Inflammatory macrophage treated with lipopolysaccharide for 4 hours (primary cell): ENCODE results near the gene FHOD1.

Source experiments
- DNase-seq: peaks from one replicate; pipeline ENCODE4 v3.0.0-alpha.2; 2020

The FHOD1 gene

GRCh38 chr16:67248401-67249177 lies 1.3 kb upstream of the FHOD1 start, which contains the start of gene SLC9A5:
Gene SLC9A5, plus strand, starts transcription at chr16:67248979. Its CDS starts 36 bp downstream, at chr16:67249015.
- no peak for DNase-seq

GRCh38 chr16:67248073-67248400 lies 756 bp upstream of the FHOD1 start:
- no peak for DNase-seq

- no peak for DNase-seq
Observed at GRCh38 chr16:67246756-67247191, 507 bp downstream of the FHOD1 start.

GRCh38 chr16:67246081-67246755 lies 1.1 kb downstream of the FHOD1 start:
- DNase-seq, result peak; percentile 70

GRCh38 chr16:67245674-67246080 lies 1.6 kb downstream of the FHOD1 start:
- no peak for DNase-seq

GRCh38 chr16:67245186-67245585 lies 2.1 kb downstream of the FHOD1 start:
- DNase-seq, result no peak

- peak; percentile 100 for DNase-seq
Observed at GRCh38 chr16:67244387-67245185, 2.7 kb downstream of the FHOD1 start.

GRCh38 chr16:67243481-67243880 lies 3.8 kb downstream of the FHOD1 start:
- peak; percentile 55 for DNase-seq

GRCh38 chr16:67242138-67242730 lies 5.0 kb downstream of the FHOD1 start:
- DNase-seq, result no peak

- peak; percentile 41 for DNase-seq
Observed at GRCh38 chr16:67241008-67241900, 6.0 kb downstream of the FHOD1 start.

- DNase-seq, result no peak
Observed at GRCh38 chr16:67240506-67240905, 6.8 kb downstream of the FHOD1 start.

GRCh38 chr16:67238806-67239470 lies 8.3 kb downstream of the FHOD1 start:
- no peak for DNase-seq

GRCh38 chr16:67238278-67238575 lies 9.1 kb downstream of the FHOD1 start:
- no peak for DNase-seq

GRCh38 chr16:67237396-67238277 lies 9.6 kb downstream of the FHOD1 start:
- no peak for DNase-seq

- DNase-seq, result peak; percentile 75
Observed at GRCh38 chr16:67236563-67237395, 10.5 kb downstream of the FHOD1 start.

- DNase-seq, result peak; percentile 52
Observed at GRCh38 chr16:67235816-67236562, 11.3 kb downstream of the FHOD1 start.

GRCh38 chr16:67234180-67234597 lies 13.1 kb downstream of the FHOD1 start:
- DNase-seq, result no peak

GRCh38 chr16:67233596-67233995 lies 13.7 kb downstream of the FHOD1 start:
- no peak for DNase-seq
